ENCODE results near the gene RPA3. TPM values are rescaled to one million over a fixed set of nuclear protein-coding genes. Genes with fewer than 3 reads are reported as not detected.

The RPA3 gene
- total RNA-seq, 3 donors from 2014 or later: 18.7 to 24.6 (median 22.3) TPM

GRCh38 chr7:7704867-7705266, 13.5 kb downstream of the RPA3 start:
- Histone ChIP-seq H3K36me3 (no peaks in the 10 kb centered on the region), H3K4me1 (peaks cover 0 to 9% of the 10 kb centered on the region in 2 donors), H3K27me3 (no peaks in the 10 kb centered on the region), H3K9me3 (no peaks in the 10 kb centered on the region), H3K4me3 (no peak overlapping the region), H3K27ac (no peak overlapping the region)
- no peak for DNase-seq (ENCODE audit: low spot score in 2 of 2)
- TF ChIP-seq CTCF (IDR thresholded peaks at IDR 0.05): no peak
- TF ChIP-seq POLR2A (IDR thresholded peaks at IDR 0.05): no peak
- TF ChIP-seq POLR2AphosphoS5 (IDR thresholded peaks at IDR 0.05): no peak
- intact Hi-C loops (cut with DNase I; ENCODE audit: low total_unique reads): no loop called here

- intact Hi-C loops (cut with DNase I; ENCODE audit: low total_unique reads): no loop called here
- DNase-seq (ENCODE audit: low spot score in 2 of 2): no peak
- H3K27me3 ChIP-seq: no peaks in the 10 kb centered on the region
- no peaks in the 10 kb centered on the region for H3K9me3 ChIP-seq
- no peaks in the 10 kb centered on the region for H3K36me3 ChIP-seq
- TF ChIP-seq CTCF (IDR thresholded peaks at IDR 0.05): no peak
- H3K4me3 ChIP-seq: no peak overlapping the region
- H3K4me1 ChIP-seq: peaks cover 0 to 9% of the 10 kb centered on the region in 2 donors
- H3K27ac ChIP-seq: no peak overlapping the region
Measured at GRCh38 chr7:7703427-7703826, 15.0 kb downstream of the RPA3 start.

GRCh38 chr7:7702826-7703225, 15.6 kb downstream of the RPA3 start:
- TF ChIP-seq CTCF (IDR thresholded peaks at IDR 0.05) (no peak), POLR2AphosphoS5 (IDR thresholded peaks at IDR 0.05) (no peak), POLR2A (IDR thresholded peaks at IDR 0.05) (no peak)
- Histone ChIP-seq H3K36me3 (no peaks in the 10 kb centered on the region), H3K4me3 (no peak overlapping the region), H3K27me3 (no peaks in the 10 kb centered on the region), H3K27ac (no peak overlapping the region), H3K4me1 (peaks cover 0 to 9% of the 10 kb centered on the region in 2 donors), H3K9me3 (no peaks in the 10 kb centered on the region)
- intact Hi-C loops (cut with DNase I; ENCODE audit: low total_unique reads): no loop called here
- no peak for DNase-seq (ENCODE audit: low spot score in 2 of 2)

GRCh38 chr7:7701527-7701926, 16.9 kb downstream of the RPA3 start:
- TF ChIP-seq POLR2A (IDR thresholded peaks at IDR 0.05): no peak
- no peak for TF ChIP-seq POLR2AphosphoS5 (IDR thresholded peaks at IDR 0.05)
- no peak for TF ChIP-seq CTCF (IDR thresholded peaks at IDR 0.05)
- no peaks in the 10 kb centered on the region for H3K36me3 ChIP-seq
- intact Hi-C loops (cut with DNase I; ENCODE audit: low total_unique reads): no loop called here

GRCh38 chr7:7699970-7700369, 18.4 kb downstream of the RPA3 start:
- no peaks in the 10 kb centered on the region for H3K27me3 ChIP-seq
- H3K36me3 ChIP-seq: no peaks in the 10 kb centered on the region
- intact Hi-C loops (cut with DNase I; ENCODE audit: low total_unique reads): no loop called here
- TF ChIP-seq POLR2AphosphoS5 (IDR thresholded peaks at IDR 0.05) (no peak), POLR2A (IDR thresholded peaks at IDR 0.05) (no peak), CTCF (IDR thresholded peaks at IDR 0.05) (no peak)
- H3K4me1 ChIP-seq: peaks cover 0 to 4% of the 10 kb centered on the region in 2 donors
- H3K9me3 ChIP-seq: no peaks in the 10 kb centered on the region
- DNase-seq (ENCODE audit: low spot score in 2 of 2): no peak
- no peak overlapping the region for H3K27ac ChIP-seq
- H3K4me3 ChIP-seq: no peak overlapping the region

More at GRCh38 chr7:7701527-7701926, 16.9 kb downstream of the RPA3 start:
- H3K27me3 ChIP-seq: no peaks in the 10 kb centered on the region
- no peak overlapping the region for H3K4me3 ChIP-seq
- H3K9me3 ChIP-seq: no peaks in the 10 kb centered on the region
- H3K4me1 ChIP-seq: peaks cover 0 to 3% of the 10 kb centered on the region in 2 donors
- H3K27ac ChIP-seq: no peak overlapping the region
- no peak for DNase-seq (ENCODE audit: low spot score in 2 of 2)
